Fibroblast of pulmonary artery (primary cell): ENCODE data around the gene PRKAR2B.
"Not testable (repeated sequence)": the region's sequence is repeated elsewhere in the genome, so short reads cannot be mapped to it uniquely, and the experiment has no call there.

ENCODE experiments used
- DNase-seq: peaks from one replicate; pipeline ENCODE4 v3.0.0-alpha.2; 2010; ENCODE audit warnings: low read depth
- H3K4me3 ChIP-seq: replicated peaks from 2 replicates; pipeline ENCODE4 v1.5.1; 2011; ENCODE audit warnings: low read depth, mild to moderate bottlenecking, control low read depth, low read length, moderate library complexity
- CTCF ChIP-seq: IDR thresholded peaks from 2 replicates; pipeline ENCODE4 v1.5.1; 2011; ENCODE audit warnings: mild to moderate bottlenecking, control low read depth, low read length, inconsistent platforms; ENCODE audit errors: missing control alignments

Gene PRKAR2B

DNA sequence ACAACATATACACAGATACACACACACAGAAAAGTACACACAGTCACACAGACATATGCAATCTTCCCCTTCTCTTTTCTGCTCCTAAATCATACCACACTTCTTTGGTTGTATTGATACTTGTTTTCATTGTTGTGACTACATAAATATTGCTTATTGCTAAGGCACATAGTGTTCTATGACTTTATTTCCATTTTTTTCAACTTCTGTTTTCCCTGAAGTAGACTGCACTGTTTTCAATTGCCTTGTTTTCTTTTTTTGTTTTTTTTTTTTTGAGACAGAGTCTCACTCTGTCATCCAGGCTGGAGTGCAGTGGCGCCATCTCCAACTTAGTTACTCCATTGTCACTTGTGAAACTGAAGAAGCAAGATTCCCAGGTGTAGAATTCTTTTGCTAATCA is 10.0 kb upstream of the PRKAR2B start:
- H3K4me3 ChIP-seq, result no peak overlapping the region
- TF ChIP-seq CTCF, result no peak
- DNase-seq, result no peak

DNA sequence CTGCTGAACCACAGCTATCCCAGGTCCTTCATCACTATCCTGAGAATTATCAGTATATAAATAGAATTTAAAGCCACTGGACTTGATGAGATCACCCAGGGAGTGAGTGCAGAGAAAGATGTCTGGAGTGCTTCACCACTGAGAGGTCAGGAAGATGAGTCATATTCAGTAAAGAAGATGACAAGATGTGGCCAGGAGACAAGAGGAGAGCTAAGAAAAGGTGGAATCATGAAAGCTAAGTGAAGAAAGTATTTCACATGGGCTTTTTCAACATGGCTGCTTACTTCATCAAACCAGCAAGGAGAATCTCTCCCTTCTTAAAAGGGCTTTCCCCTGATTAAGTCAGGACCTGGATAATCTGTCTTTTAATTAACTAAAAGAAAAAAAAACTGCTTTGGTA is 9.1 kb upstream of the PRKAR2B start:
- H3K4me3 ChIP-seq, result no peak overlapping the region
- peak; percentile 41 for DNase-seq
- no peak for TF ChIP-seq CTCF

GRCh38 chr7:107036535-107036934 is 8.0 kb upstream of the PRKAR2B start:
- no peak for DNase-seq
- TF ChIP-seq CTCF, result no peak
- no peak overlapping the region for H3K4me3 ChIP-seq

DNA sequence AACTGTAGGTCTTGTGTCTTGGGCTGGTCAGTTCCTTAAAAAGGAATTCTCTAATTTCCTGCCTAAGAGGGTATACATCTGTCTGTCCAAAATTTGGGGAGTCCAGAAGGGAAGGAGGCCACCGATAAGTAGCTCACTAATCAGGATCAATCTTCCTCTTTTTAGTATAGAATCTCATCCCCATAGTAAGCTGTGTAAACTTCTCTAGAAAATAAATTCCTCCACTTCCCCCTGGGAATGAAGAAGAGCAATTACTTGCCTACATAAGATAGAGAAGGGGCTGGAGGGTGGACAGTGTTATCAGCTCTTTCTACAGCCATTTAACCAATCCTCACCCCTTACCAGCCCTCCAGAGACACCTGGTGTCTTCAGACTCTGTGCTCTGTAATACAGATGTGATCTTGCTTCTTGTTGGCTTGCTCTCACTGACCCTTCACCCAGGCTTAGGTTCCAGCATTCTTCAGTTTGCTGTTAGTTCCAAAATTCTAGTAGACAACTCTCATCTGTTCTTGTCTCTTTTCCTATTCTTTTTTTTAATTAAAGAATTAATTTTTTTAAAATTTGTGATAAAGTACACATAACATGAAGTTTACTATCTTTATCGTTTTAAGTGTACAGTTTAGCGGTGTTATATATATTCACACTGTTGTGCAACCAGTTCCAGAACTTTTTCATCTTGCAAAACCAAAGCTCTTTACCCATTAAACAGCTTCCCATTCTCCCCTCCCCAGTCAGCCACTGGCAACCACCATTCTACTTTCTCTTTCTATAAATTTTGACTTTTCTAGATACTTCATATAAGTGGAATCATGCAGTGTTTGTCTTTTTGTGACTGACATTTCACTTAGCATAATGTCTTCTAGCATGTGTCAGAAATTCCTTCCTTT is 6.5 kb upstream of the PRKAR2B start:
- TF ChIP-seq CTCF, result no peak
- no peak for DNase-seq
- no peak overlapping the region for H3K4me3 ChIP-seq

DNA sequence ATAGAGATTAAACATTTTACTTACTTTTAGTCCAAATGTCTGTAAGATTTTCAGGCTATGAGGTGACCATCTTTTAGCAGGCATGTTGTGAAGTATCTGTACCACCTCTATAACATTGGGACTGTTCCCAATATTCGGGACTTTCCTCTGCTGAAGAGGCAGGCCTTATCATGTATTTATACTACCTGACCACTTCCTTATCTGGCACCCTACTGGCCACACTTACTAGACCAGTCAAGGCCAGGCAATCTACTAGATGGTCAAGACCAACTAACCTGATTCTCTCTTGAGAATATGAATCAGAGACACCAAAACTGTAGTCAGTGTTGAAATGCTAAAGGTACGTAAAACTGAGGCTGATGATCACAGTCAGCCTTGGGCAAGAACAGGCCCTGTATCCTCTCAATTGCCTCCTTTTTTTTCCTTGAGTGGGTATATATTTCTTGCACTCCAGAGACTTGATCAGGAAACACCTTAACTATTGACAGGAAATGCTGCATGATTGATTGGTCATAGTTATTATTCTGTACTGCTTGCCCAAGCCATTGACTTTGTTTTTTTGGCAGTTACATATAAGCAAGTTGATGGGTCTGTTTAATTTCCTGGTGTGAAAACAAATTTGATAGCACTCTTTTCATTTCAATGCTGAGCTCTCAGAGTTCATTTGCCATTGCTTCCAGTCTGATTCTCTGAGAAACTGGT is 5.2 kb upstream of the PRKAR2B start:
- no peak overlapping the region for H3K4me3 ChIP-seq
- no peak for DNase-seq
- TF ChIP-seq CTCF, result no peak

DNA sequence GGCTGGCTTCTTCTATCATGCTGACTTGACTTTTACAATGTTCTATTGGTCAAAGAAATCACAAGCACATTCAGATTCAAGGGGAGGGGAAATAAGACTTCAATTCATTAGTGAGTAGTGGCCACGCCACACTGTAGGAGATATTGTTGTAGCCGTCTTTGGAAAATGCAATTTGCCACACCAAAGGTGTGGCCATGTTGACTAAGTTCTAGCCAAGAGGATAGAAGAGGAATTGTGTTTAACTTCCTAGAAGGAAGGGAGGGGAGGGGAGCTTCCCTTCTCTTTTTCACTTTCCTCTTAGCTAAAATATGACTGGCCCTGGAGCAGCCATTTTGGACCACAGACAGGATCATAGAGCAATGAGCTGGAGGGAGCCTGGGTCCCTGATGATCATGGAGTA is 3.4 kb upstream of the PRKAR2B start:
- no peak for TF ChIP-seq CTCF
- no peak overlapping the region for H3K4me3 ChIP-seq
- DNase-seq, result no peak

GRCh38 chr7:107041764-107042163 is 2.7 kb upstream of the PRKAR2B start:
- DNase-seq, result not testable (repeated sequence)

GRCh38 chr7:107042326-107042910 is 2.1 kb upstream of the PRKAR2B start:
- not testable (repeated sequence) for H3K4me3 ChIP-seq, DNase-seq

More at GRCh38 chr7:107041764-107042163, 2.7 kb upstream of the PRKAR2B start:
- not testable (repeated sequence) for H3K4me3 ChIP-seq
